Progenitor cell of endocrine pancreas (in vitro differentiated cells): ENCODE data around the gene CTXND1. TPM values are rescaled to one million over a fixed set of nuclear protein-coding genes. Genes with fewer than 3 reads are reported as not detected.
A peak's percentile ranks its signal among the peaks of the same experiment; 100 is the strongest.

Experiments used
- DNase-seq: peaks from one replicate; pipeline ENCODE4 v3.0.0; 2021; ENCODE audit warnings: low spot score; ENCODE audit not compliant: unreplicated experiment
- H3K27ac Mint-ChIP-seq: 2 replicates; pipeline ENCODE4 v1.8.0; 2021; ENCODE audit warnings: mild to moderate bottlenecking, moderate library complexity, mixed read lengths
- H3K27me3 Mint-ChIP-seq: 2 replicates; pipeline ENCODE4 v1.8.0; 2021; ENCODE audit warnings: mixed read lengths
- H3K36me3 Mint-ChIP-seq: 2 replicates; pipeline ENCODE4 v1.8.0; 2022; ENCODE audit warnings: mixed read lengths; ENCODE audit not compliant: insufficient read depth
- H3K4me1 Mint-ChIP-seq: 2 replicates; pipeline ENCODE4 v1.8.0; 2021; ENCODE audit warnings: low read depth, mixed read lengths
- H3K4me3 Mint-ChIP-seq: 2 replicates; pipeline ENCODE4 v1.8.0; 2021; ENCODE audit warnings: low read depth, mild to moderate bottlenecking, moderate library complexity, mixed read lengths
- H3K9me3 Mint-ChIP-seq: 2 replicates; pipeline ENCODE4 v1.8.0; 2021; ENCODE audit warnings: low read depth, mixed read lengths
- CTCF ChIP-seq: fragments of 200-600 bp; sonication (generic); IDR thresholded peaks from one replicate; pipeline ENCODE4 v1.5.0; 2021; ENCODE audit warnings: antibody characterized with exemption, mild to moderate bottlenecking; ENCODE audit not compliant: unreplicated experiment
- total RNA-seq: library from RNA; stranded (reverse); gene quantifications from 2 replicates; pipeline ENCODE4 v1.2.1, GENCODE V29; 2021

CTXND1 gene
- total RNA-seq, 1 donor from 2014 or later = 1.1 TPM

- Mint-ChIP-seq H3K9me3 (no peaks in the 10 kb centered on the region), H3K4me3 (no peak overlapping the region), H3K27me3 (no peaks in the 10 kb centered on the region), H3K36me3 (no peaks in the 10 kb centered on the region), H3K27ac (no peak overlapping the region), H3K4me1 (no peaks in the 10 kb centered on the region)
- no peak for DNase-seq
- no peak for TF ChIP-seq CTCF
These were observed 75.6 kb downstream of the CTXND1 start for GRCh38 chr15:80176443-80176842.

- H3K4me1 Mint-ChIP-seq = no peaks in the 10 kb centered on the region
- peaks cover 4% of the 10 kb centered on the region for H3K36me3 Mint-ChIP-seq
- H3K4me3 Mint-ChIP-seq = no peak overlapping the region
- H3K27ac Mint-ChIP-seq = no peak overlapping the region
- TF ChIP-seq CTCF = no peak
- no peaks in the 10 kb centered on the region for H3K9me3 Mint-ChIP-seq
- no peaks in the 10 kb centered on the region for H3K27me3 Mint-ChIP-seq
- DNase-seq = no peak
These were observed 76.6 kb downstream of the CTXND1 start for GRCh38 chr15:80175436-80175835.

GRCh38 chr15:80174017-80174746 is 77.8 kb downstream of the CTXND1 start:
- no peak for TF ChIP-seq CTCF
- Mint-ChIP-seq H3K27ac (no peak overlapping the region), H3K9me3 (no peaks in the 10 kb centered on the region), H3K4me1 (no peaks in the 10 kb centered on the region), H3K27me3 (no peaks in the 10 kb centered on the region), H3K4me3 (no peak overlapping the region), H3K36me3 (peaks cover 5% of the 10 kb centered on the region)
- no peak for DNase-seq

- peaks cover 5% of the 10 kb centered on the region for H3K36me3 Mint-ChIP-seq
- no peaks in the 10 kb centered on the region for H3K27me3 Mint-ChIP-seq
- H3K4me1 Mint-ChIP-seq = no peaks in the 10 kb centered on the region
- H3K27ac Mint-ChIP-seq = no peak overlapping the region
- peak; percentile 61 for DNase-seq
- no peak overlapping the region for H3K4me3 Mint-ChIP-seq
- TF ChIP-seq CTCF = peak; percentile 79
- no peaks in the 10 kb centered on the region for H3K9me3 Mint-ChIP-seq
These were observed 78.8 kb downstream of the CTXND1 start for GRCh38 chr15:80173022-80173759.

- Mint-ChIP-seq H3K36me3 (peaks cover 5% of the 10 kb centered on the region), H3K27ac (no peak overlapping the region), H3K4me3 (no peak overlapping the region), H3K4me1 (no peaks in the 10 kb centered on the region), H3K27me3 (no peaks in the 10 kb centered on the region), H3K9me3 (no peaks in the 10 kb centered on the region)
- no peak for TF ChIP-seq CTCF
- DNase-seq = no peak
These were observed 79.6 kb downstream of the CTXND1 start for GRCh38 chr15:80172401-80172800.
